BE2C (cell line): ENCODE results near the gene PDE9A.

Experiments
- DNase-seq: peaks from one replicate; pipeline ENCODE4 v3.0.0-alpha.2; 2020
- H3K27me3 ChIP-seq: fragments of 250-450 bp; sonication (Bioruptor Pico); 2 replicates; pipeline ENCODE4 v1.5.1; 2020; ENCODE audit warnings: mild to moderate bottlenecking
- H3K36me3 ChIP-seq: fragments of 250-450 bp; sonication (Bioruptor Pico); 2 replicates; pipeline ENCODE4 v1.5.1; 2020; ENCODE audit warnings: mild to moderate bottlenecking
- H3K4me1 ChIP-seq: fragments of 250-450 bp; sonication (Bioruptor Pico); 2 replicates; pipeline ENCODE4 v1.5.1; 2020
- H3K4me3 ChIP-seq: 2 replicates; pipeline ENCODE4 v1.5.1; 2011; ENCODE audit warnings: low read depth, low read length
- H3K9me3 ChIP-seq: fragments of 250-450 bp; sonication (Bioruptor Pico); 2 replicates; pipeline ENCODE4 v1.5.1; 2020
- CTCF ChIP-seq: IDR thresholded peaks from 2 replicates; pipeline ENCODE4 v1.5.1; 2012; ENCODE audit warnings: mild to moderate bottlenecking, low read depth, low read length

PDE9A gene

DNA sequence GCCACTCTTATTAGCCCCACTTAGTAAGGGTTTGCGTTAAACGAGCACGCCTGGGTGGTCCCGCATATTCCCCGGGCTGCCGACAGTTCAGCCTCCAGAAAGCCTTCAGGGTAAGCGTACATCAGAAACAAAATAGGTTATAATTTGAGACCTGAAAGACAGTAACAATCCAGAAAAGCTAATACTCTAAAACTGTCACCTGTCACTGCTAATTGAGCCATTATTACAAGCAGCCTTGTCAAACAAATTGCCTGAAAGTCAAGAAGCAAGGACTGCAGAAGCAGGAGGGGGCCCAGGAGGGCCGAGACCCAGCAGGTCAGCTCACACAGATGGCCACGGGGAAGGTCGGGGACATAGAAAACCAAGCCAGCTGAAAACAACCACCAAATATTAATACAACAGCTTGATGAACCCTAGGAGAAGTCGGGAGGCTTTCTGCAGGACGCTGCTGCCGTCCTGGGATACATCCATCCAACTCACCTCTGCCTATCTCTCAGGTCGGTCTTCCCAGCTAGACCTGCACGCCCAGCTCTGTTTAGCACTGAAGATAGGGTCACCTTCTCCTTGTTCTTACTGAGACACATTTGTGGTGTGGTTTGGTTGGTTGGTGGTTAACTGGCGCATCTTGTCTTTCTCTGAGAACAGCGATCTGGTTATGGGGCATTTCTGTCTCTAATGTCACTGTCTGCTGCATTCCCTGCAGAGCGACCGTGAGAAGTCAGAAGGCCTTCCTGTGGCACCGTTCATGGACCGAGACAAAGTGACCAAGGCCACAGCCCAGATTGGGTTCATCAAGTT, 115.1 kb downstream of the PDE9A start:
- H3K36me3 ChIP-seq, result peaks cover 7% of the 10 kb centered on the region
- DNase-seq, result no peak
- TF ChIP-seq CTCF, result no peak

GRCh38 chr21:42769183-42769819, 115.9 kb downstream of the PDE9A start:
- TF ChIP-seq CTCF, result no peak
- Histone ChIP-seq H3K9me3 (no peaks in the 10 kb centered on the region), H3K27me3 (no peaks in the 10 kb centered on the region), H3K36me3 (peaks cover 7% of the 10 kb centered on the region), H3K4me3 (no peak overlapping the region), H3K4me1 (no peaks in the 10 kb centered on the region)
- no peak for DNase-seq

More for the DNA sequence above, 115.1 kb downstream of the PDE9A start:
- no peaks in the 10 kb centered on the region for H3K9me3 ChIP-seq
- no peaks in the 10 kb centered on the region for H3K4me1 ChIP-seq
- H3K27me3 ChIP-seq, result no peaks in the 10 kb centered on the region
- no peak overlapping the region for H3K4me3 ChIP-seq

DNA sequence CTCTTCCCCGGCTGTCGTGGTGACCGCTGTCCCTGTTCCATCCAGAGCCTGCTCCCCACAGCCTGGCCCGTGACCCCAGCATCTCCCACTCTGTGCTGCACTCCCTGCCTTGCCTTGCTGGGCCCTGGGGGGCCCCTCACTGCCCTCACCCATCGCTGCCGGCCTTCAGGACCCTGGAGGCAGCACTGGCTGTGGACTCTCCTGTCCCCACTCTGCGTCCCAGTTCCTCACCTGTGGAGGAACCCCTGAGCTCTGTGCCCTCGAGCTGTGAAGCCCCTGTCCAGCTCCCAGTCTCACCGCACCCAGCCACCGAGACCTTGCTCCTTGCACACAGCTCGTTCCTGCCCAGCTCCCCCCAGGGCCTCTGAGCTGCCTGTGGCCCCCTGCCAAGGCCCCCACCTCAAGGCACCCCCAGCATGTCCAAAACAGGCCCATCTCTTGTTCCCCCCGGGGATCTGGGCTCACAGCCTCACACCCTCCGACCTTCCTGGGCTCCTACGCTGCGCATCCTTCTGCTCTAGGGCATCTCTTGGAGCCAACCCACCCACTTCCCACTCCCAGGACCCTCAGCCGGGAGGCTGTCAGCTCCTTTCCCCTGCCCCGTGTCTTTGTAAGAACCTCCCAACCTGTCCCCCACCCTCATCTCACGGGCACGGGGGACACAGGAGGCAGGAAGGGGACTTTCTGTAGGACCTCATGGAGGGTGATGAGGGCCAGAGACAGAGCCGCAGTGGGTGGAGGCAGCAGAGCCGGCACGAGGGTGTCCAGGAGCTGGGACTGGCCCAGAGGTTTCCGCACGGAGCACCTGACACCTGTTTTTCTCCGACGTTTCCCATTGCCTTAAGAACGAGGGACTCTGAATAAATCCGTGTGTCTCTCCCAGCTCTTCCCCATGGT, 116.6 kb downstream of the PDE9A start:
- H3K9me3 ChIP-seq, result no peaks in the 10 kb centered on the region
- H3K4me1 ChIP-seq, result no peaks in the 10 kb centered on the region
- no peaks in the 10 kb centered on the region for H3K27me3 ChIP-seq
- DNase-seq, result no peak
- TF ChIP-seq CTCF, result no peak
- no peak overlapping the region for H3K4me3 ChIP-seq
- peaks cover 7% of the 10 kb centered on the region for H3K36me3 ChIP-seq

DNA sequence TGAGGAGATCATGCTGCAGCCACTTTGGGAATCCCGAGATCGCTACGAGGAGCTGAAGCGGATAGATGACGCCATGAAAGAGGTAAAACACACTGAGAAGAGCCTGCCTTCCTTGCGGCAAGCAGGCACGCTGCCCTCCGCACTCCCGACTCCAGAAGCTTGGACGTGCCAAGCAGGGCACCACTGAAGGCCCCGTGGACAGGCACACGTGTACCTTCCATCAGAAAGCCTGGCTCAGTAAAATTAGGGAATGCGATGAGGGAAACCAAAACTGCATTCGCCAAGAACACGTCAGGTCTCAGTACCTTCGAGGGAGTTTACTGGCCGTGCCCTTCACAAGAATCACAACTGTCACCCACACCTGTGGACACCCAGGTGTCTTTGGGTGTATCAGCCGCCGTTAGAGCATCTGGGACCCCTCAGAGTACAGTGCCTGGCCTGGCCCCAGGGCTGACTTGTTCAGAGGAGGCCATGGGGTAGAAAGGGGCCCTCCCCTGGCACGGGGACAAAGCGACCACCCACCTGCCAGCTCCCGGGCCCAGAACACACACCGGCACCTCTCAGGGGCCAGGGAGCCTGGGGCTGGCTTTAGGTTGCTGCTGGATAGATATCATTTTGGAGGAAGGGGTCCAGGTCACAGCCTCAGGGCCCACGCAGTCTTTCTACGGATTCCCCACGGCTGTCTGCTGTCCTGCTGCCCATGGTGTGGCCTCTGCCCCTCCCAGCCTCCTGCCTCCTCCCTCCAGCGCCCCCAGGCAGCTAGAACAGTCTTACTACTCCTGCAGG, 117.5 kb downstream of the PDE9A start:
- no peak for TF ChIP-seq CTCF
- Histone ChIP-seq H3K9me3 (no peaks in the 10 kb centered on the region), H3K4me3 (no peak overlapping the region), H3K27me3 (no peaks in the 10 kb centered on the region), H3K4me1 (no peaks in the 10 kb centered on the region), H3K36me3 (peaks cover 7% of the 10 kb centered on the region)
- no peak for DNase-seq

DNA sequence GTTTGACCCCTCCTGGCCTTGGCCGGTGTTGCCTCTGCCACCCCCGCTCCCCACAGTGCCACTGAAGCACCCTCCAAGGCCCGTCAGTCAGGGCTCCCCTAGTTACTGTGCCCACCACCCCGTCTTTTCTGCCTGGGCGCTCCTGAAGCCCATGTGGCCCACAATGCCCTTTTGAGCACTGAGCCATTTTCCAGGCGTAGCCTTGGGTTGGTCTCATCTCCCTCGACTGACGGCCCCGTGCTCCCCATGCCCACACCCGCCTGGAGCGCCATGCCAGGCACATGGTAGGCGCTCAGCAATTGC, 118.0 kb downstream of the PDE9A start:
- H3K36me3 ChIP-seq, result peaks cover 7% of the 10 kb centered on the region
- no peak for DNase-seq
- H3K9me3 ChIP-seq, result no peaks in the 10 kb centered on the region
- H3K4me1 ChIP-seq, result no peaks in the 10 kb centered on the region
- no peak for TF ChIP-seq CTCF
- no peaks in the 10 kb centered on the region for H3K27me3 ChIP-seq
- H3K4me3 ChIP-seq, result no peak overlapping the region
